GM10847 (cell line): ENCODE results near the gene DOCK6.

Source experiments
- POLR2A ChIP-seq: IDR thresholded peaks from 2 replicates; pipeline ENCODE4 v1.6.1; 2011; ENCODE audit not compliant: insufficient read length; ENCODE audit errors: extremely low read depth

DOCK6 gene

GRCh38 chr19:11200931-11201330, 61.4 kb downstream of the DOCK6 start:
- TF ChIP-seq POLR2A: no peak

GRCh38 chr19:11200015-11200574, 62.2 kb downstream of the DOCK6 start:
- no peak for TF ChIP-seq POLR2A

GRCh38 chr19:11199517-11199916, 62.8 kb downstream of the DOCK6 start:
- no peak for TF ChIP-seq POLR2A

- TF ChIP-seq POLR2A: no peak
Observed at GRCh38 chr19:11198769-11199424, 63.4 kb downstream of the DOCK6 start.

DNA sequence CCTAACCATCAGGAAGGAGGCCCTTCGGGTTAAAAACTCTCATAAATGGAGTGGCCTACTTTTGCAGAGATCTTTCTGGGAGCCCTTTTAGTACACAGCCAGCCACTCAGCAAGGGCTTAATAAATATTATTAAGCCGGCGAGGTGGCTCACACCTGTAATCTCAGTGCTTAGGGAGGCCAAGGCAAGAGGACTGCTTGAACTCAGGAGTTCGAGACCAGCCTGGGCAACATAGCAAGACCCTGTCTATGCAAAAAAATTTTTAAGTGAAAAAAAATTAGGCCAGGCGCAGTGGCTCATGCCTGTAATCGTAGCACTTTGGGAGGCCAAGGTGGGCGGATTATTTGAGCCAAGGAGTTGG, 64.2 kb downstream of the DOCK6 start:
- no peak for TF ChIP-seq POLR2A

- no peak for TF ChIP-seq POLR2A
Observed at GRCh38 chr19:11197291-11198174, 64.8 kb downstream of the DOCK6 start, which contains the start of gene KANK2. Gene KANK2 (minus strand): TSS chr19:11197545. CDS start chr19:11194511, 3,034 bp downstream.

GRCh38 chr19:11196406-11197287, 65.7 kb downstream of the DOCK6 start:
- TF ChIP-seq POLR2A: no peak

DNA sequence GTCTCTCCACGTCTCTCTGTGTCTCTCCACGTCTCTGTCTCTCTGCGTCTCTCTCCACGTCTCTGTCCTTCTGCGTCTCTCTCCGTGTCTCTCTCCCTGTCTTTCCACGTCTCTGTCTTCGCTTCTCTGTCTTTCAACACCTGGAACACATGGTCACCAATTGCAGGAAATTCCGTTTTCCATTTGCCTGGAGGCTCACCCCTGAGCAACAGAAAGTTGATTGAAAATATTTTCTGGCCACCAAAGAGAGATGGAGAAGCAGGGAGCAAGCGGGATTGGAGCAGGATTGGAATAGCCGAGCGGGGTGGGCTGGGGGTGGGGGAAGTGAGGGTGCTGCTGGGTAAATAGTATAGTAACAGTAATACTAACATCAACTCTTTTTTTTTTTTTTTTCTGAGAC, 66.6 kb downstream of the DOCK6 start:
- TF ChIP-seq POLR2A: no peak

DNA sequence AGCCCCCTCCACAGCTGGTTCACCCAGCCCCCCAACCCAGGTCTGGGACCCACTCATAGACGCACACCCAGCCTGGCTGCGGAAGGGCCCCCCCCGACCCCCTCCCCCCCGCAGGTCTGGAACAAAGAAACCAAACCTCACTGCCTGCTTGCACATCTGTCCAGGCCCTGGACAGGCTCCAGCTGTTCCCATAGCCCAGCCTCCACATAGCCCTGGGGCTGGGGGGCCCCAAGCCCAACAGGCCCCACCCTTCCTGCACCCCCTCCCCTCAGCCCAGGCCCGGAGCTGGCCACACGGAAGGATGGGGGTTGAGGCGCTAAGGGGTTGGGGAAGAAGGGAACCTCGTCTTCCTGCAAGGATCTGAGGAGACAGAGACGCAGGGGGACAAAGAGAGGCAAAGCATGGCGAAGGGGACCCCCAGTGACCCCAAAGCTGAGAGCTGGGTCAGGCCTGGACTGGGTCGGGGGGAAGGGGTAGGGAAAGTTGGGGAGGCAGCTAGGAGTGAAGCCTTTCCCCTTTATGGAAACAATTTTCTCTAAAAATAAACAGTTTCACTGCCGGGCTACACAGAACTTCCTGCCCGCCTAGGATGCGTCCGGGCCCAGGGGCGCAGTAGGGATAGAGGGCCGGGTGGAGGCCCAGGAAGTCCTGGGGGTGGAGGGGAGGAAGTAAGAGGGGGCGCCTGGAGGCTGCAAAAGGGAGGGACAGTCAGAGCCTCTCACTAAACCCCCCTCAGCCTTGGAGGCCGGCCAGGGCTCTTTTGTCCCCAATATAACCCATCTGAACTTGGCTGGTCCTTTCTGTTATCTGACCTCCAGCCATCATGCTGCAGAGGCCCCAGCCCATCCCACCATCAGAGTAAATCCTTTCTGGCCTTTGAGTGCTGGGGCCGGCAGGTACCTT, 67.4 kb downstream of the DOCK6 start:
- TF ChIP-seq POLR2A: no peak

- TF ChIP-seq POLR2A: no peak
Observed at GRCh38 chr19:11194173-11194572, 68.2 kb downstream of the DOCK6 start.

GRCh38 chr19:11192957-11193939, 69.1 kb downstream of the DOCK6 start:
- no peak for TF ChIP-seq POLR2A

DNA sequence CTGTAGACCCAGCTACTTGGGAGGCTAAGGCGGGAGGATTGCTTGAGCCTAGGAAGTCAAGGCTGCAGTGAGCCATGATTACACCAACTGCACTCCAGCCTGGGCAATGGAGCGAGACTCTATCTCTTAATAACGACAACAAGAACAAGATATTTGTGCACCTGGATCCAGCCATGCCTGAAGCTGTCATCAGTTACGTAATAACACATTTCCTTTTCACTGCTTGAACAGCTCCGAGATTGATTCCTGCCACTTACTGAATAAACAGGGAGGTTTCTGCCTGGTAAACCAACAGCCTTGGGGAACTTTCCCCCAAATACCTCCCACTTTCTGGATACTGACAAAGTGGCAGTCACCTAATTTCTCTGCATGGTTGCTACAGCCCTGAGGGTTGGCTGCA, 70.4 kb downstream of the DOCK6 start:
- TF ChIP-seq POLR2A: no peak

- no peak for TF ChIP-seq POLR2A
Observed at GRCh38 chr19:11191273-11191755, 71.0 kb downstream of the DOCK6 start.

- no peak for TF ChIP-seq POLR2A
Observed at GRCh38 chr19:11190501-11190900, 71.8 kb downstream of the DOCK6 start.
